ENCODE results near the gene ENTREP3. TPM values are rescaled to one million over a fixed set of nuclear protein-coding genes. Genes with fewer than 3 reads are reported as not detected.
"Not testable (repeated sequence)": the region's sequence is repeated elsewhere in the genome, so short reads cannot be mapped to it uniquely, and the experiment has no call there.

The ENTREP3 gene
- total and polyA plus RNA-seq, 9 donors: 9.3 to 22.4 (median 19.4) TPM

DNA sequence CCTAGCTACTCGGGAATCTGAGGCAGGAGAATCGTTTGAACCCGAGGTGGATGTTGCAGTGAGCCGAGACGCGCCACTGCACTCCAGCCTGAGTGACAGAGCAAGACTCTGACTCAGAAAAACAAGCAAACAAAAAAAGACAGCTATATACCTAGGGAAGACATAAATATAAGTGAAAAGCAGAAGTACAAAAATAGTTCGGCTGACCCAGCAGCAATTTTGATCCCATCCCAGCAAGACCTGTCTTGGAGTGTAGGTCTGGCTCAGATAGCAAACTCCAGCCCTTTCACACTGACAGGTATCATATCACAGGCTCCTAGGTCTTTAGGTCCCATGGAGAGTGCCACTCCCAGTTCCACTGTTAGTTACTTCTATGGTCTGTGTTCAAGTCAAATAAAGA lies 32.2 kb downstream of the ENTREP3 start:
- WGBS, 3 donors: 87 to 90% (median 89%) methylated on average over 7 of the region's 7 CpGs
- no peak overlapping the region for H3K4me3 ChIP-seq
- TF ChIP-seq, protein P1, sequence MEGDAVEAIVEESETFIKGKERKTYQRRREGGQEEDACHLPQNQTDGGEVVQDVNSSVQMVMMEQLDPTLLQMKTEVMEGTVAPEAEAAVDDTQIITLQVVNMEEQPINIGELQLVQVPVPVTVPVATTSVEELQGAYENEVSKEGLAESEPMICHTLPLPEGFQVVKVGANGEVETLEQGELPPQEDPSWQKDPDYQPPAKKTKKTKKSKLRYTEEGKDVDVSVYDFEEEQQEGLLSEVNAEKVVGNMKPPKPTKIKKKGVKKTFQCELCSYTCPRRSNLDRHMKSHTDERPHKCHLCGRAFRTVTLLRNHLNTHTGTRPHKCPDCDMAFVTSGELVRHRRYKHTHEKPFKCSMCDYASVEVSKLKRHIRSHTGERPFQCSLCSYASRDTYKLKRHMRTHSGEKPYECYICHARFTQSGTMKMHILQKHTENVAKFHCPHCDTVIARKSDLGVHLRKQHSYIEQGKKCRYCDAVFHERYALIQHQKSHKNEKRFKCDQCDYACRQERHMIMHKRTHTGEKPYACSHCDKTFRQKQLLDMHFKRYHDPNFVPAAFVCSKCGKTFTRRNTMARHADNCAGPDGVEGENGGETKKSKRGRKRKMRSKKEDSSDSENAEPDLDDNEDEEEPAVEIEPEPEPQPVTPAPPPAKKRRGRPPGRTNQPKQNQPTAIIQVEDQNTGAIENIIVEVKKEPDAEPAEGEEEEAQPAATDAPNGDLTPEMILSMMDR (IDR thresholded peaks at IDR 0.05): no peak
- no peak for TF ChIP-seq EP300 (IDR thresholded peaks at IDR 0.05)
- no peak for DNase-seq
- intact Hi-C loops (cut with DNase I): no loop called here
- no peaks in the 10 kb centered on the region for H3K9me3 ChIP-seq
- no peak overlapping the region for H3K27ac ChIP-seq
- H3K36me3 ChIP-seq: no peaks in the 10 kb centered on the region
- H3K4me1 ChIP-seq (ENCODE audit: insufficient read depth): no peaks in the 10 kb centered on the region
- H3K27me3 ChIP-seq: no peaks in the 10 kb centered on the region

DNA sequence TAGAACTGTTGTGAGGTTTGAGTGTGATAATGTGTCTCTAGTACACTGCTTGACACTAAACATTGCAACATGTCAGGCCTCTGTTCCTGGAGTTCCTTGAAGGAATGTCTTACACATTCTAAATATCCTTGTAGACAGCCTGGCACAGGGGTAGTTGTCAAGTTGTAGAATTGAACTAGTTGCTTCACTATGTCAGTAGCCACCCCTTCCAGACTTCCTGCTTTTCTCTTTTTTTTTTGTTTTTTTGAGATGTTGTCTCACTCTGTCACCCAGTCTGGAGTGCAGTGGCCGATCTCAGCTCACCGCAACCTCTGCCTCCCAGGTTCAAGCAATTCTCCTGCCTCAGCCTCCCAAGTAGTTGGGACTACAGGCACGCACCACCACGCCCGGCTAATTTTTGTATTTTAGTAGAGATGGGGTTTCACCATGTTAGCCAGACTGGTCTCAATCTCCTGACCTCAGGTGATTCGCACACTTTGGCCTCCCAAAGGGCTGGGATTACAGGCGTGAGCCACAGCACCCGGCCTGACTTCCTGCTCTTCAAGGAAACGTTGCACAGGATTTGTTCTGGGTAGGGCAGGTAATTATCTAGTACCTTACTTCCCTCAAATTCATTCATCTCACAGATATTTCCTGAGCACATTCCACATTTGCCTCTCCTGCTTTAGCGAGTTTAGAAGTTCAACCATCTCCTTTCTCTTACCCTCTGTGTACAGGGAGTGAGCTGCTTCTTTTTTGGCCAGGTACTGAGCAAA lies 34.9 kb downstream of the ENTREP3 start:
- H3K9me3 ChIP-seq; DNase-seq; intact Hi-C loops (cut with DNase I); H3K27ac ChIP-seq; H3K27me3 ChIP-seq; H3K4me1 ChIP-seq (ENCODE audit: insufficient read depth); H3K4me3 ChIP-seq; H3K36me3 ChIP-seq: not testable (repeated sequence)
- WGBS, 3 donors: 90 to 93% (median 92%) methylated on average over 10 of the region's 10 CpGs

GRCh38 chr1:155219592-155220031 lies 35.7 kb downstream of the ENTREP3 start:
- H3K27ac ChIP-seq: no peak overlapping the region
- intact Hi-C loops (cut with DNase I): no loop called here
- DNase-seq: peak in 4 of 5 donors; percentile 44 to 62 (median 52)
- H3K4me1 ChIP-seq (ENCODE audit: insufficient read depth): no peaks in the 10 kb centered on the region
- no peaks in the 10 kb centered on the region for H3K9me3 ChIP-seq
- H3K4me3 ChIP-seq: no peak overlapping the region
- H3K27me3 ChIP-seq: no peaks in the 10 kb centered on the region
- no peaks in the 10 kb centered on the region for H3K36me3 ChIP-seq
- TF ChIP-seq, protein P1 (IDR thresholded peaks at IDR 0.05): no peak
- TF ChIP-seq POLR2A (IDR thresholded peaks at IDR 0.05): no peak
- no peak for TF ChIP-seq EP300 (IDR thresholded peaks at IDR 0.05)
- 2 to 9% (median 4%) methylated on average over 1 of the region's 1 CpG for WGBS, 3 donors

GRCh38 chr1:155218854-155219591 lies 36.3 kb downstream of the ENTREP3 start:
- Histone ChIP-seq H3K27ac (no peak overlapping the region), H3K4me3 (no peak overlapping the region), H3K36me3 (no peaks in the 10 kb centered on the region), H3K4me1 (ENCODE audit: insufficient read depth) (no peaks in the 10 kb centered on the region), H3K27me3 (no peaks in the 10 kb centered on the region), H3K9me3 (no peaks in the 10 kb centered on the region)
- 21 to 22% (median 22%) methylated on average over 7 of the region's 7 CpGs for WGBS, 3 donors
- intact Hi-C loops (cut with DNase I): no loop called here
- peak in 3 of 5 donors; percentile 55 to 79 (median 59) for DNase-seq
- TF ChIP-seq, protein P1 (IDR thresholded peaks at IDR 0.05): no peak
- TF ChIP-seq EP300 (IDR thresholded peaks at IDR 0.05) (no peak), POLR2A (IDR thresholded peaks at IDR 0.05) (no peak)

DNA sequence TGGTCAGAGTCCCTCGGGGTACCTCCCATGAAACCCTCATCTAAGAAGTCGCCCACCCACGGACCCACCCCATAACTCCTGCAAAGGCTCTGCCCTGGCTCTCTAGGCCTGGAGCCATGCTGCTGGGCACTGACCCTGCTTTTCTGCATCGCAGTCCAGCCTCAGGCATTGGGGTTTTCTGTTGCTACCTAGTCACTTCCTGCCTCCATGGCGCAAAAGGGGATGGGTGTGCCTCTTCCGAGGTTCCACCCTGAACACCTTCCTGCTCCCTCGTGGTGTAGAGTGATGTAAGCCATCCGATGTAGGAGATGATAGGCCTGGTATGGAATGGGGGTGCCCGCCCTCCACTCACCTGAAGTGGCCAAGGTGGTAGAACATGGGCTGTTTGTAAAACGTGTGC lies 40.6 kb downstream of the ENTREP3 start:
- H3K36me3 ChIP-seq; H3K4me1 ChIP-seq (ENCODE audit: insufficient read depth); intact Hi-C loops (cut with DNase I); H3K27me3 ChIP-seq; DNase-seq; H3K9me3 ChIP-seq; H3K4me3 ChIP-seq; H3K27ac ChIP-seq: not testable (repeated sequence)
- WGBS, 3 donors: 69 to 71% (median 71%) methylated on average over 4 to 9 of the region's 10 CpGs

- 51 to 55% (median 53%) methylated on average over 5 to 7 of the region's 7 CpGs for WGBS, 3 donors
- H3K36me3 ChIP-seq; H3K27me3 ChIP-seq; H3K9me3 ChIP-seq; H3K27ac ChIP-seq; intact Hi-C loops (cut with DNase I); H3K4me3 ChIP-seq; H3K4me1 ChIP-seq (ENCODE audit: insufficient read depth); DNase-seq: not testable (repeated sequence)
Observed at GRCh38 chr1:155212051-155212440, 43.2 kb downstream of the ENTREP3 start.

GRCh38 chr1:155211381-155212050 lies 43.8 kb downstream of the ENTREP3 start:
- H3K4me1 ChIP-seq (ENCODE audit: insufficient read depth); H3K4me3 ChIP-seq; intact Hi-C loops (cut with DNase I); H3K9me3 ChIP-seq; H3K36me3 ChIP-seq; H3K27ac ChIP-seq; H3K27me3 ChIP-seq: not testable (repeated sequence)
- DNase-seq: peak in 2 of 5 donors; percentile 62 to 70
- WGBS, 3 donors: 24 to 28% (median 28%) methylated on average over 13 of the region's 13 CpGs

All from ovary (tissue), 9 donors.